ENCODE measurements around the gene ELF5. TPM values are rescaled to one million over a fixed set of nuclear protein-coding genes. Genes with fewer than 3 reads are reported as not detected.

Gene ELF5
- total and polyA plus RNA-seq, 2 experiments from 2014 or later: not detected

- Histone ChIP-seq H3K9me3 (ENCODE audit: low read depth) (no peaks in the 10 kb centered on the region), H3F3A (ENCODE audit: insufficient read depth) (no peaks in the 10 kb centered on the region), H3K4me1 (ENCODE audit: insufficient read depth) (no peaks in the 10 kb centered on the region), H3K36me3 (ENCODE audit: low read depth) (peaks cover 17% of the 10 kb centered on the region; the same call in 1 of the 2 replicates), H3K27me3 (replicated peaks; ENCODE audit: insufficient read depth) (no peaks in the 10 kb centered on the region), H3K4me2 (ENCODE audit: unreplicated experiment) (no peak overlapping the region), H3K9ac (no peak overlapping the region), H3K9me2 (ENCODE audit: insufficient read depth) (no peaks in the 10 kb centered on the region), H3K4me3 (no peak overlapping the region), H3K79me2 (ENCODE audit: insufficient read depth) (peaks cover 66% of the 10 kb centered on the region), H3K27ac (no peak overlapping the region), H4K20me1 (ENCODE audit: insufficient read depth) (no peaks in the 10 kb centered on the region), H2AFZ (no peak overlapping the region)
- in situ Hi-C loops (cut with MboI): no loop called here
- no peak for TF ChIP-seq EZH2 (IDR thresholded peaks at IDR 0.05; ENCODE audit: insufficient read depth, poor library complexity, severe bottlenecking)
- TF ChIP-seq EZH2phosphoT487 (IDR thresholded peaks at IDR 0.05; ENCODE audit: insufficient read depth, low read depth): no peak
- DNase-seq: no peak
Observed at GRCh38 chr11:34447044-34447443, 66.5 kb downstream of the ELF5 start.

GRCh38 chr11:34446386-34446785 is 67.2 kb downstream of the ELF5 start:
- H3K9ac ChIP-seq: no peak overlapping the region
- H3K9me3 ChIP-seq (ENCODE audit: low read depth): no peaks in the 10 kb centered on the region
- no peak overlapping the region for H3K4me3 ChIP-seq
- H3K79me2 ChIP-seq (ENCODE audit: insufficient read depth): peaks cover 72% of the 10 kb centered on the region
- TF ChIP-seq EZH2phosphoT487 (IDR thresholded peaks at IDR 0.05; ENCODE audit: insufficient read depth, low read depth) (no peak), EZH2 (IDR thresholded peaks at IDR 0.05; ENCODE audit: insufficient read depth, poor library complexity, severe bottlenecking) (no peak)
- peaks cover 13% of the 10 kb centered on the region; the same call in 1 of the 2 replicates for H3K36me3 ChIP-seq (ENCODE audit: low read depth)
- no peaks in the 10 kb centered on the region for H3K9me2 ChIP-seq (ENCODE audit: insufficient read depth)
- in situ Hi-C loops (cut with MboI): no loop called here
- 71% methylated on average over 5 of the region's 5 CpGs for WGBS, 2 experiments (ENCODE audit: low coverage in 1 of 2, low lambda C conversion rate in 2 of 2, missing lambda C conversion rate in 2 of 2)
- H3F3A ChIP-seq (ENCODE audit: insufficient read depth): no peaks in the 10 kb centered on the region
- H4K20me1 ChIP-seq (ENCODE audit: insufficient read depth): no peaks in the 10 kb centered on the region
- no peaks in the 10 kb centered on the region for H3K27me3 ChIP-seq (replicated peaks; ENCODE audit: insufficient read depth)
- no peak for DNase-seq
- H3K27ac ChIP-seq: no peak overlapping the region
- no peak overlapping the region for H3K4me2 ChIP-seq (ENCODE audit: unreplicated experiment)
- H3K4me1 ChIP-seq (ENCODE audit: insufficient read depth): no peaks in the 10 kb centered on the region
- H2AFZ ChIP-seq: no peak overlapping the region

GRCh38 chr11:34445956-34446355 is 67.6 kb downstream of the ELF5 start:
- Histone ChIP-seq H3K4me1 (ENCODE audit: insufficient read depth) (no peaks in the 10 kb centered on the region), H3F3A (ENCODE audit: insufficient read depth) (no peaks in the 10 kb centered on the region), H3K36me3 (ENCODE audit: low read depth) (peaks cover 10% of the 10 kb centered on the region; the same call in 1 of the 2 replicates), H3K4me2 (ENCODE audit: unreplicated experiment) (no peak overlapping the region), H3K9me3 (ENCODE audit: low read depth) (no peaks in the 10 kb centered on the region), H2AFZ (no peak overlapping the region), H3K79me2 (ENCODE audit: insufficient read depth) (peaks cover 77% of the 10 kb centered on the region), H3K4me3 (no peak overlapping the region), H3K9me2 (ENCODE audit: insufficient read depth) (no peaks in the 10 kb centered on the region), H3K9ac (no peak overlapping the region), H4K20me1 (ENCODE audit: insufficient read depth) (no peaks in the 10 kb centered on the region), H3K27me3 (replicated peaks; ENCODE audit: insufficient read depth) (no peaks in the 10 kb centered on the region), H3K27ac (no peak overlapping the region)
- no peak for DNase-seq
- 85 to 91% methylated on average over 4 of the region's 4 CpGs for whole genome bisulfite sequencing, 2 experiments (ENCODE audit: low coverage in 1 of 2, low lambda C conversion rate in 2 of 2, missing lambda C conversion rate in 2 of 2)
- in situ Hi-C loops (cut with MboI): no loop called here
- TF ChIP-seq EZH2phosphoT487 (IDR thresholded peaks at IDR 0.05; ENCODE audit: insufficient read depth, low read depth) (no peak), EZH2 (IDR thresholded peaks at IDR 0.05; ENCODE audit: insufficient read depth, poor library complexity, severe bottlenecking) (no peak)

GRCh38 chr11:34444428-34444827 is 69.2 kb downstream of the ELF5 start:
- in situ Hi-C loops (cut with MboI): no loop called here
- Histone ChIP-seq H3K27me3 (replicated peaks; ENCODE audit: insufficient read depth) (no peaks in the 10 kb centered on the region), H3K9me3 (ENCODE audit: low read depth) (no peaks in the 10 kb centered on the region), H4K20me1 (ENCODE audit: insufficient read depth) (no peaks in the 10 kb centered on the region), H2AFZ (no peak overlapping the region), H3K27ac (no peak overlapping the region), H3K4me1 (ENCODE audit: insufficient read depth) (0 out of 2 replicates have a peak, but pooled peaks cover 6% of the 10 kb centered on the region), H3K9me2 (ENCODE audit: insufficient read depth) (no peaks in the 10 kb centered on the region), H3K36me3 (ENCODE audit: low read depth) (no peaks in the 10 kb centered on the region), H3F3A (ENCODE audit: insufficient read depth) (no peaks in the 10 kb centered on the region), H3K4me2 (ENCODE audit: unreplicated experiment) (no peak overlapping the region), H3K79me2 (ENCODE audit: insufficient read depth) (peaks cover 92% of the 10 kb centered on the region), H3K9ac (no peak overlapping the region), H3K4me3 (no peak overlapping the region)
- TF ChIP-seq EZH2 (IDR thresholded peaks at IDR 0.05; ENCODE audit: insufficient read depth, poor library complexity, severe bottlenecking) (no peak), EZH2phosphoT487 (IDR thresholded peaks at IDR 0.05; ENCODE audit: insufficient read depth, low read depth) (no peak)
- 88 to 89% methylated on average over 4 of the region's 4 CpGs for WGBS, 2 experiments (ENCODE audit: low coverage in 1 of 2, low lambda C conversion rate in 2 of 2, missing lambda C conversion rate in 2 of 2)
- DNase-seq: no peak

- Histone ChIP-seq H2AFZ (no peak overlapping the region), H3K9ac (no peak overlapping the region), H4K20me1 (ENCODE audit: insufficient read depth) (no peaks in the 10 kb centered on the region), H3K27me3 (replicated peaks; ENCODE audit: insufficient read depth) (no peaks in the 10 kb centered on the region), H3K4me2 (ENCODE audit: unreplicated experiment) (no peak overlapping the region), H3K27ac (no peak overlapping the region), H3F3A (ENCODE audit: insufficient read depth) (no peaks in the 10 kb centered on the region), H3K9me3 (ENCODE audit: low read depth) (no peaks in the 10 kb centered on the region), H3K36me3 (ENCODE audit: low read depth) (no peaks in the 10 kb centered on the region), H3K79me2 (ENCODE audit: insufficient read depth) (peaks cover 89% of the 10 kb centered on the region), H3K4me1 (ENCODE audit: insufficient read depth) (peaks cover 7% of the 10 kb centered on the region; the same call in 1 of the 2 replicates), H3K4me3 (no peak overlapping the region), H3K9me2 (ENCODE audit: insufficient read depth) (no peaks in the 10 kb centered on the region)
- WGBS, 2 experiments (ENCODE audit: low coverage in 1 of 2, low lambda C conversion rate in 2 of 2, missing lambda C conversion rate in 2 of 2): 59 to 71% methylated on average over 3 of the region's 3 CpGs
- TF ChIP-seq EZH2 (IDR thresholded peaks at IDR 0.05; ENCODE audit: insufficient read depth, poor library complexity, severe bottlenecking) (no peak), EZH2phosphoT487 (IDR thresholded peaks at IDR 0.05; ENCODE audit: insufficient read depth, low read depth) (no peak)
- in situ Hi-C loops (cut with MboI): no loop called here
- no peak for DNase-seq
Observed at GRCh38 chr11:34443136-34443535, 70.5 kb downstream of the ELF5 start.
